C4-2B (cell line): ENCODE data around the gene TEKT3.

Source experiments
- H3K27ac ChIP-seq: fragments of 450-650 bp; 2 replicates; pipeline ENCODE4 v1.5.1; 2017
- ZFX ChIP-seq: fragments of 450-650 bp; IDR thresholded peaks from 2 replicates; pipeline ENCODE4 v1.6.1; 2017
- TF ChIP-seq, protein P1 (sequence below): fragments of 450-650 bp; conservative IDR thresholded peaks from 2 replicates; pipeline ENCODE4 v1.5.1; 2017; ENCODE audit warnings: mild to moderate bottlenecking

The TEKT3 gene

DNA sequence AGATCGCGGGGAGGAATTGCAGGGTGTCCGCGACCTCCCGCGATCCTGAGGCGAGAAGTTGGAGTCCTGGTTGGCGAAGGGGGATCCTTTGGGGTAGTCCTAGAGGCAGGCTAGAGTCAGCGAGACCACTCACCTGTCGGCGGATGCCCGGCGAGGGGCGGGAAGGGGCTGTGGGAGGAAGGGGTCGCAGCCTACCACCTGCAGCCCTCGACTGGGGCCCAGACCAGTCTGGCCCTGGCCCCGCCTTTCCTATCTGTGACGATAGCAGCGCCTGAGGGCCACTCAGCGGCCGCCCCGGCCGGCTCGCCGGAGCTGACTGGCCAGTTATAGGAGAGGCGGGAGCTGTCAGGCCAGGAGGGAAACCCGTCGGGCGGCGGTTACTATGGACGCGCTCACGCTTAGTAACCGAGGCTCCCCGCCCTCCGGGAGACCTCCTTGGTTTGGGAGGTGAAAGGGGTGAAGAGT, at the start of gene TEKT3:
Gene TEKT3 (minus strand): TSS at position 213 of the 465 bp plus-strand sequence. CDS start 10,012 bp downstream, outside the sequence.
- no peak within 1 kb of the TSS for H3K27ac ChIP-seq
- TF ChIP-seq, protein P1, sequence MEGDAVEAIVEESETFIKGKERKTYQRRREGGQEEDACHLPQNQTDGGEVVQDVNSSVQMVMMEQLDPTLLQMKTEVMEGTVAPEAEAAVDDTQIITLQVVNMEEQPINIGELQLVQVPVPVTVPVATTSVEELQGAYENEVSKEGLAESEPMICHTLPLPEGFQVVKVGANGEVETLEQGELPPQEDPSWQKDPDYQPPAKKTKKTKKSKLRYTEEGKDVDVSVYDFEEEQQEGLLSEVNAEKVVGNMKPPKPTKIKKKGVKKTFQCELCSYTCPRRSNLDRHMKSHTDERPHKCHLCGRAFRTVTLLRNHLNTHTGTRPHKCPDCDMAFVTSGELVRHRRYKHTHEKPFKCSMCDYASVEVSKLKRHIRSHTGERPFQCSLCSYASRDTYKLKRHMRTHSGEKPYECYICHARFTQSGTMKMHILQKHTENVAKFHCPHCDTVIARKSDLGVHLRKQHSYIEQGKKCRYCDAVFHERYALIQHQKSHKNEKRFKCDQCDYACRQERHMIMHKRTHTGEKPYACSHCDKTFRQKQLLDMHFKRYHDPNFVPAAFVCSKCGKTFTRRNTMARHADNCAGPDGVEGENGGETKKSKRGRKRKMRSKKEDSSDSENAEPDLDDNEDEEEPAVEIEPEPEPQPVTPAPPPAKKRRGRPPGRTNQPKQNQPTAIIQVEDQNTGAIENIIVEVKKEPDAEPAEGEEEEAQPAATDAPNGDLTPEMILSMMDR, result no peak
- TF ChIP-seq ZFX, result no peak

GRCh38 chr17:15388356-15389041, 47.1 kb upstream of the TEKT3 start:
- no peak overlapping the region for H3K27ac ChIP-seq
- TF ChIP-seq, protein P1, result no peak
- TF ChIP-seq ZFX, result no peak

DNA sequence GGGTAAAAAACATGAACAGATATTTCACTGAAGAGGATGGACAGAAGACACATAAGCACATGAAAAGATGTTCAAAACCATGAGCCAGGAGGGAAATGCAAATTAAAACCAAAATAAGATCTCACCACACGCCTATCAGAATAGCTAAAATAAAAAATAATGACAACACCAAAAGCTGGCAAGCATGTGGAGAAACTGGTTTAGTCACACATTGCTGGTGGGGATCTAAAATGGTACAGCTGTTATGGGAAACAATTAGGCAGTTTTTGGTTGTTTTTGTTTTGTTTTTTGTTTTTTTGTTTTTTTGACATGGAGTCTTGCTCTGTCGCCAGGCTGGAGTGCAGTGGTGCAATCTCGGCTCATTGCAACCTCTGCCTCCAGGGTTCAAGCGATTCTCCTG, 44.7 kb upstream of the TEKT3 start:
- no peak for TF ChIP-seq ZFX
- TF ChIP-seq, protein P1, result no peak
- no peak overlapping the region for H3K27ac ChIP-seq

GRCh38 chr17:15385305-15385704, 43.9 kb upstream of the TEKT3 start:
- TF ChIP-seq, protein P1, result no peak
- no peak for TF ChIP-seq ZFX
- no peak overlapping the region for H3K27ac ChIP-seq

- TF ChIP-seq, protein P1, result no peak
- no peak for TF ChIP-seq ZFX
- H3K27ac ChIP-seq, result no peak overlapping the region
Observed at GRCh38 chr17:15384142-15384787, 42.9 kb upstream of the TEKT3 start.

- TF ChIP-seq, protein P1, result no peak
- no peak for TF ChIP-seq ZFX
- no peak overlapping the region for H3K27ac ChIP-seq
Observed at GRCh38 chr17:15382914-15383313, 41.5 kb upstream of the TEKT3 start.

DNA sequence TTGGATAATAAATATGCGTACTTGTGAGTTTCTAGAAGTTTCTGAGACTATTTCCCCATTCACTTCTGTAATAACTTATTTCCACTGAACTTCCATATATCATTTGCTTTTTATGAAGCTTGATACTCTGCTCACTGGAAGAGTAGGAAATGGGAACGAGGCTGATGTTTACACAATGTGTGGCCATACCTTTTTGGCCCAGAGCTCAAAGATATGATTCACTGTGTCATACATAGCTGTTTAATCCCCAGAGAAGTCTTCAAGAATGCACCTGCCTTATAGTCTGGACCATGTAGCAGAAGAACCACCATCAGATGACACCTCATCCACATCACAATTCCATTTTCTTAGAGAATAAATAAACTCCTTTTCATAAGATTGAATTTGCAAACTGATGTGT, 40.3 kb upstream of the TEKT3 start:
- TF ChIP-seq, protein P1, result no peak
- TF ChIP-seq ZFX, result no peak
- no peak overlapping the region for H3K27ac ChIP-seq
